CD4-positive, alpha-beta T cell treated with Interleukin-4 for 1 hour (primary cell): ENCODE data around the gene MUC16.
"Not testable (repeated sequence)": the region's sequence is repeated elsewhere in the genome, so short reads cannot be mapped to it uniquely, and the experiment has no call there.

ENCODE experiments used
- DNase-seq, 2 donors: peaks; one replicate each; pipeline ENCODE4 v3.0.0-alpha.2; 2020 to 2022

Gene MUC16

DNA sequence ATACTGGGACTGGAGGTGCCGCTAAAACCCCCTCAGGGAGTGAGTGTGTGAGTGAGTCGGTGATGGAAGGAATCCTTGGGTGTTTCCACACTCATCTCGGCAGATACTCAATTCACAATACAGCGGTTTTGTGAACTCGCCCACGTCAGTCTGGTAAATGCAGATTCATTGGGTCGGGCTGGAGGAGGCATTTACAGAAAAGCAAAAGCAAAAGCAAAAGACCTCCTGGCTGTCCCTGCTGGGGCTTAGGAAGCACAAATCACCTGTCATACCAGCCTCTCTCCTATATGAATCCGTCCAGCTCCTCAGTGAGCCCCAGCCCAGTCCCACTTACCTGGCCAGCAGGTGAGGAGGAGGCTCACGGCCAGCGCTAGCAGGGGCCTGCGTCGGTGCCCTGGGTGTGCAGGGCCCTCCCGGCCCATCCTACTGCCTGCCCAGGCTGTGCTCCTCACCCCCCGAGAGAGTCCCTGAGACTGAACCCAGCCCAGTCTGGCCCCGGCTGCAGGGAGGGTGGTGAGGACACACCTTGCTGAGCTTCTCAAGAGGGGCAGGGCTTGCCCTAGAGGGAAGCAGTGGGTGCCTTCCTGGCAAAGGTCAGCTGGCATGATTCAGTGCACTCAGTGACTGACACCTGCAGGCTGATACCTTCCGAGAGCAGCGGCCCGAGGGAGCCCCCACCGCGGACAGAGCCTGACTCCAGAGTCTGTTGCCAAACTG, at the start of gene MUC16:
Gene MUC16 (minus strand): TSS at position 475 of the 717 bp plus-strand sequence.
- peak in 1 of 2 donors; percentile 11 for DNase-seq

DNA sequence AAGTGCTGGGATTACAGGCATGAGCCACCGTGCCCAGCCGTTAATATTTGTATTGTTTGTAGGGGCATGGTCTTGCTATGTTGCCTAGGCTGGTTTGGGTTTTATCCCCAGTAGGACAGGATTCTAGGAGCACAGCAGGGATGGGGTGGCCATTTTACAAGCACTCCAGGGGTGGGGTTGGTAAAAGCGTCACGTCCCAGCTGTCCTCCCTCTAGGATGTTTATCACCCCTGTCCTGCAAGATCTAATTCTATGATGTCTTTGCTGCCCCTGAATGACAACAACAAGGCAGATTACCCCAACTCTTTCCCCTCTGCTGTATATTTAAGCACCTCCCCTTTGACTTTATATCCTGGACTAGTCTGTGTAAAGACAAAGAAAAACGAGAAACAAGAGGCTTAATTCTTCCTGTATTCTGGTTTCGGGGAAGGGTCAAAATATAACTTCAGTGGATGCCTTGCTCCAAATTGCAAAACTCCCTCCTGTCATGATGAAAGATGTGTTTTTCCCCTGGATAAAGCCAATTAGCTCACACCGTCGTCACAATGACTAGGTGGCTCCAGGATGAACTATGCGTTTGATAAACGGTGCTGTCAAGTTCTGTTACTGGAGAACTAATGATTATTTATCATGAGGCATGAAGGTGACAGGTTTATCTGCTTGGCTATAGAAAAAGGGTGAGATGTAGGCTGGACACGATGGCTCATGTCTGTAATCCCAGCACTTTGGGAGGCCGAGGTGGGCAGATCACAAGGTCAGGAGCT, 48.9 kb upstream of the MUC16 start:
- DNase-seq, result no peak

DNA sequence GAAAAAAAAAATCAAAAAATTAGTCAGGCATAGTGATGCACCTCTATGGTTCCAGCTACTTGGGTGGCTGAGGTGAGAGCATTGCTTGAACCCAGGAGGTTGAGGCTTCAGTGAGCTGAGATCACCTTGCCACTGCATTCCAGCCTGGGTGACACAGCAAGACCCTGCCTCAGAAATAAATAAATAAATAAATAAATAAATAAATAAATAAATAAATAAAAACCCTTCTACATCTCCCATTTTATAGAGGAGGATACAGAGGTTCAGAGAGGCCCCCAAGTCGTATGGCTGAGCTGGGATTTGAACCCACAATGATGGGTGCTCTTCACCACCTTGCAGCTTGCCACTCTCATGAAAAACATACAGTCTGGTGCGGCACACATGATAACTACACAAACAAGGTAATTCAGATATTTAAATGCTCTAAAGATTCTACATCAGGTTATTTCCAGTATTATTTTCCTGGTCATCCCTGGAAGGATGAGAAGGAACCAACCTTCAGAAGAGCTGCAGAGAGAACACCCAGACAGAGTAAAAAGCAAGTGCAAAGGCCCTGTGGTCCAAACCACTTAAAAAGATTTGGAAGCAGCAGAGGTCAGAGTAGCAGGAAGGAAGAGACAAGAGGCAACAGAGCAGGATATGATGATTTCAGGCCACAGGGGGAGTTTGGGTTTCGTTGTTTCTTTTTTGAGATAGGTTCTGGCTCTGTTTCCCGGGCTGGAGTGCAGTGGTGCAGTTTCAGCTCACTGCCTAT, 47.5 kb upstream of the MUC16 start:
- no peak for DNase-seq

DNA sequence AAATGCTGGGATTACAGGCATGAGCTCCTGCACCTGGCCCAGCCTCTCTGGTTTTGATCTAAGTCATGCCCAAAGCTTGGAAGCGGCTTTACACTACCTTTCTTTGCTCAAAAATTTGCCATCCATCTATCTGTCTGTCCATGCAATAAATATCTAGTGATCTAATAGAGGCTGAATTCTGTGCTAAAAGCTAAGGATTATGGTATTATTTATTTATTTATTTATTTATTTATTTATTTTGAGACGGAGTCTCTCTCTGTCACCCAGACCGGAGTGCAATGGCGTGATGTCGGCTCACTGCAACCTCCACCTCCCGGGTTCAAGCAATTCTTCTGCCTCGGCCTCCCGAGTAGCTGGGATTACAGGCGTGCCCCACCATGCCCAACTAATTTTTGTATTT, 45.9 kb upstream of the MUC16 start:
- DNase-seq, result not testable (repeated sequence)

DNA sequence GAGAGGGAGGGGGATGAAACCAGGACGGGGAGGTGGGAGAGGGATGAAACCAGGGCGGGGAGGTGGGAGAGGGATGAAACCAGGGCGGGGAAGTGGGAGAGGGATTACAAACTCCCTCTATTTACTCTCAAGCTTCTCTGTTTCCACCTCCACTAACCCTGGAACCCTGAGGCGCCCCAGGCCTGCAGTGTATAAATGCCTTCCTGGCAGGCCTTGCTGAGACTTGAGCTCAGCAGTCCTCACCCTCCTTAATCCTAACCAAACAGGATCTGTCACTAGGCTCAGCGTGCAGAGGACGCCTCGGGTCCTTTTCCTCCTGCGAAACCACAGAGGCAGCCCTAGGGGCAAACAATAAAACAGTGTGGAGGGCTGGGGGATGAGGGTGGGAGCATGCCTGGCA, 44.6 kb upstream of the MUC16 start:
- DNase-seq, result no peak

DNA sequence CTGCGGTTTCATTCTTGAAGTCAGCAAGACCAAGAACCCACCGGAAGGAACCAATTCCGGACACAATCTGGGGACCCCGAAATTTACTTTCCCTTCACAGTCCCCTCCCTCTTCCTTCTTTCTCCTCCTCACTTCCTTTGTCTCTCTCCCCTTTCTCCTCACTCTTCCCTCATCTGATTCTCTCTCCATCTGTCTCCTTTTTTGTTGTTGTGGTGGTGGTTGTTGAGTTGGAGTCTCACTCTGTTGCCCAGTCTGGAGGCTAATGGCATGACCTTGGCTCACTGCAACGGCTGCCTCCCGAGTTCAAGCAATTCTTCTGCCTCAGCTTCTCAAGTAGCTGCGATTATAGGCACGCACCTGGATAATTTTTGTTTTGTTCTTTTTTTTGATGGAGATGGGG, 44.0 kb upstream of the MUC16 start:
- no peak for DNase-seq

DNA sequence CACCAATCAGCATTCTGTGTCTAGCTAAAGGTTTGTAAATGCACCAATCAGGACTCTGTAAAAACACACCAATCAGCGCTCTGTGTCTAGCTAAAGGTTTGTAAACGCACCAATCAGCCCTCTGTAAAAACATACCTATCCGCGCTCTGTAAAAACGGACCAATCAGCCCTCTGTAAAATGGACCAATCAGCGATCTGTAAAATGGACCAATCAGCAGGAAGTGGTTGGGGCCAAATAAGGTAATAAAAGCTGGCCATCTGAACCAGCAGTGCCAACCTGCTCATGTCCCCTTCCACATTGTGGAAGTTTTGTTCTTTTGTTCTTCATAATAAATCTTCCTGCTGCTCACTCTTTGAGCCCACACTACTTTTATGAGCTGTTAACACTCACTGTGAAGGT, 43.5 kb upstream of the MUC16 start:
- not testable (repeated sequence) for DNase-seq

DNA sequence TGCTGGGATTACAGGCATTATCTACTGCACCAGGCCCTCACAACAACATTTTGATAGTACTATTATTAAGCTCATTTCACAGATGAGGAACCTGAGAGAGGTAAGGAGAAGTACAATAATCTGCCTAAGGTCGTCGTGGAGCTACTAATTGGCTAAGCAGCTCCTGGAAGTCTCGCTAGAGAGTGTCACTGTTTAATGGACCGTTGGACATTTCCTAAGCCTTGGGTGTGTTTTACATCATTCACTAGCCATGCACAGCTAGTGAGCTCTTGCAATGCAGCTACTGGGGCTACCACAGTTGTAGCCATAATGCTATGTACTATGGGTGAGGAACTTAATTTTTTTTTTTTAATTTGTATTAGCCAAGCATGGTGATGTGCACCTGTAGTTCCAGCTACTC, 42.7 kb upstream of the MUC16 start:
- DNase-seq, result no peak

DNA sequence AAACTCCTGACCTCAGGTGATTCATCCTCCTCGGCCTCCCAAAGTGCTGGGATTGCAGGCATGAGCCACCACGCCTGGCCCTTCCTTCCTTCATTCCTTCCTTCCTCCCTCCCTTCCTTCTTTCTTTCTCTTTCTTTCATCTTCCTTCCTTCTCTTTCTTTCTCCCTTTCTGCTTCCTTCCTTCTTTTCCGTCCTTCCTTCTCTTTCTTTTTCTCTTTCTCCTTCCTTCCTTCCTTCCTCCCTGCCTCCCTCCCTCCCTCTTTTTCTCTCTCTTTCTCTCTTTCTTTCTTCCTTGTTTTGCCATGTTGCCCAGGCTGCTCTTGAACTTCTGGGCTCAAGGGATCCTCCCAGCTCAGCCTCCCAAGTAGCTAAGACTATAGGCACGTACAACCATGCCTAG, 36.5 kb upstream of the MUC16 start:
- no peak for DNase-seq

DNA sequence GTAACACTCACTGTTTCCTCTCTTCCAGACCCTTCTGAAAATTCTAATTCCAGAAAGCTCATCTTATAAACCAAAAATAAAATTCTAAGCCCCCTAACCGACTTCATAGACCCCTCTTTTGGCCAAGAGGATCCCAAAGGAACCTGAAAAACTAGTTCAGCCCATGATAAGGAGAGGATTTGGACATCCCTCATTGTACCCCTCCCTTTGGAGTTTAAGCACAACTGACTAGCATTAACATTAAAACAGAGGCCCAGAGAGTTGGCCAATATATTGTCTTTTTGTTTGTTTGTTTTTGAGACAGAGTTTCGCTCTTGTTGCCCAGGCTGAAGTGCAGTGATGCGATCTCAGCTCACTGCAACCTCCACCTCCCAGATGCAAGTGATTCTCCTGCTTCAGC, 34.2 kb upstream of the MUC16 start:
- DNase-seq, result no peak

DNA sequence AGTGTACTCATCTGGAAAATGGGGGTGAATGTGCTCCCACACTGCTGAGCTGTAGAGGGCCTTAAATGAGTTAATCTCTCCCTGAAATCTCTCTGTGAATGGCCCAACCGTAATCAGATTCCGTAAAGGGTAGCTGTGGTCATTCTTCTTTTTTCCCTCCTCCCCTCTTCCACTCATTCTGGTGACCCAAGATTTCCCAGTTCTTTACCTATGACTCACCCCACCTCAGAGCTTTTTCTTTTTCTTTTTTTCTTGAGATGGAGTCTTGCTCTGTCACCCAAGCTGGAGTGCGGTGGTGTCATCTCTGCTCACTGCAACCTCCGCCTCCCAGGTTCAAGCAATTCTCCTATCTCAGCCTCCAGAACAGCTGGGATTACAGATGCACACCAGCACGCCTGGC, 33.3 kb upstream of the MUC16 start:
- no peak for DNase-seq

DNA sequence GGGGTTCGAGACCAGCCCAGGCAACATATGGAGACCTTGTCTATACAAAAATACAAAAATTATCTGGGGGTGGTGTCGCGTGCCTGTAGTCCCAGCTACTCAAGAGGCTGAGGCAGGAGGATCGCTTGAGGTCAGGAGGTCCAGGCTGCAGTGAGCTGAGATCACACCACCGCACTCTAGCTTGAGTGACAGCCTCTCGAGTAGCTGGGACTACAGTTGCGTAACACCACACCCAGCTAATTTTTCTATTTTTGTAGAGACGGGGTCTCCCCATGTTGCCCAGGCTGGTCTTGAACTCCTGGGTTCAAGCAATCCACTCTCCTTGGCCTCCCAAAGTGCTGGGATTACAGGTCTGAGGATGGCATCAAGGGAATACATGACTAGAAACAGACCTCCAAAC, 30.8 kb upstream of the MUC16 start:
- DNase-seq, result no peak

DNA sequence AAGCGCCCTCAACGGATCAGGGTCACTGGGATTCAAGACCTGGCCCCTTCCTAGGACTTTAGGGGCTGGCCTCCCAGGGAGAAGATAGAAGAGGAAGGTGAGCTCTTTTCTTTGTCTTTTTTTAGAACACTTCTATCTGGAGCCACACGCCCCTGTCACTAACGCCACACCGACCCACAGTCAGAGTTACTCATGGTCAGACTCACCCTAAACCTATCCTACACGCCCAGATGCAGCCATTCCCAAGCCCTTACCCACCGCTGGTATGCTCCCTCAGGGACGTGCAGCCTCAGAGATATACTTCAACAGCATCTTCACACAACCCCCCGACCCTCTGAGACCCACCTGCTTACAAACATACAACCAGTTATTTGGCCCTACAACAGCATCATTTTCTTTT, 29.9 kb upstream of the MUC16 start:
- no peak for DNase-seq

DNA sequence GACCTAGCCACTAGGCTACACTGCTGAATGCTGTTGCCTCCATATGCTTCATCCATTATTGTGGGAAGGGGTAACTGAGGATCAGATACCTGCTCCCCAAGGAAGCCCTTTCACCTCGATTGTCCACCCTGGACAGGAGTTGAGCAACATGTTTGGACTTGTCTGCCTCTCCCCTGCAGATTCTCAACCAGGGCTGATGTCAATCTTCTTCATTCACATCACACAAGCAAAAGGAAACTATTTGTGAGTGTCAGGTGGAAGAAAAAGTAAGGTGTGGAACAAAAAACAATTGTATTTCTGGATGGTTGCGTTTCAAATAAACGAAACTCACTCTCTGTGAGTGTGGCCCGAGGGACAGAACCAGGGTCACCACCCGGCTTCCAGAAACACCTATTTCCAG, 29.5 kb upstream of the MUC16 start:
- DNase-seq, result no peak

DNA sequence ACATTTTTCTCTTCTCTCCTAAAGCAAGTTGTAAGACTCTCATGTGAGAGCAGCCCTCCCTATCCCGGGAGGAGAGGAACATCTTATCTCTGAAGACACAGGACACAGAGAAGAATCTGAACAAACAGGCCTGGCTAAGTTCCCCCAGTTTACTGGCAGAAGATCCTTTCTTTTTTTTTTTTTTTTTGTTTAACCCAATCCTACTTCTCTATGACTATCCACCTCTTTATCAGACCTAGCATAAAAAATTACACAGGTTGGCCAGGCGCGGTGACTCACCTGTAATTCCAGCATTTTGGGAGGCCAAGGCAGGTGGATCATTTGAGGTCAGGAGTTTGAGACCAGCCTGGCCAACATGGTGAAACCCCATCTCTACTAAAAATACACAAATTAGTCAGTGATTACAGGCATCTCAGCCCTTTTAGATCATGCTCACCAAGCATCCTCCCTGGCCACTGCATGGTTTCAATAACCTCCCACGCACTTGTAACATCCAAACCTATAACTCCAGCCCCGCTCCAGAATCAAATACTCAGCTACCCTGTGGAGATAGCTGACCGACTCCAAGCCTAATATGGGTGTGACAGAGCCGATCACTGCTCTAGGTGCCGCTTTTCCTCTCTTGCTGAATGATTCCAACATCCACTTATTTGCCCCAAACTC, 27.3 kb upstream of the MUC16 start:
- DNase-seq, result no peak

DNA sequence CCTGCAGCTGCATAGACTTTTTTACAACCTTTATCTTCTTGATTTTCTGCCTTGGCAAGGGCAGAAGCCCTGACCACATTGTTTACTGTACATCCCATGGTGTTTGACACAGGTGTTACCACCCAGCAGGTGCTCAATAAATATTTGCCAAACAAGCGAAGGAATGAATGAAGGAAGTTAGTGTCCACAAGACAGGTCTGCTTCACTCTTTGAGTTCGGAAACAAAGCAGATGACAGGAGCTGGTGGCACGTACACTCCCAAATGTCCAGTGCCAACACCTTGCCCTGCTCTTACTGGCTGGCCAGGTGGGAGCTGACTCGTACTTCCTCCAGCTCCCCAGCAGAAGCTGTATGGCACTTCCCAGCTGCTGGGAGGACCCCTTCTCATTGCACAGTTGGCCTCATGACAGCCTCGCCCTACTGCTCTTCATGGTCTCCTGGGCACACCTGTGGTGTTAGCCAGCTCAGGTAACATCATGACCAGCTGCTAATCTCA, 22.0 kb upstream of the MUC16 start:
- no peak for DNase-seq

DNA sequence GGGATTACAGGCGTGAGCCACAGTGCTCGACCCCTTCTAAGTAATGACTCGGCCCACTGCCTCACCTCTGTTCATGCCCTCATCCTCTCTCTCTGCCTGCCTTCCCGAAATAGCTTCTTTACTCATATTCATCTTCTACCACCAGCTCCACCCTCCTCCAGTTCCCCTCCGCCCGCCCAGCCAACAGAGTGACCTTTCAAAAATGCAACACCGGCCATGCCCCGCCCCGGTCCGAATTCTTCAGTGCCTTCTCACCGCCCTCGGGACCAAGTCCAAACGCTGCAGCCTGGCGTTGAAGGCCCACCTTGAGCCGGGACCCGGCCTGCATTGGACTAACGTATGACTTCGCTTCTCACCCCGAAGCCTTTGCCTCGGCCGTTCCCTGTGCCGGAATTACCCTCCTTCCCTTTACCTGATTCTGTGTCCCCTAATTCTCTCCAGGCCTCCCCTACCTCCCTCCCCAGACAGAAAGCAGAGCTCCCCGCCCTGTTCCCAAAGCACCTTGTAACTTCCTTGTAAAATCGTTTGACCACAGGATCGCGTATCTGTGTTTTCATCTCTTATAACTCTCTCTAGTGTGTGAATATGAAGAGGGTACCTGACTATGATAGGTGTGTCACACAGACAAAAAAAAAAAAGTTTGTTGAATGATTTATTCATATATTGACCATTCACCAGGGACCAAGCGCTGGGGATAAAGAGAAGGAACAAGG, 8.1 kb upstream of the MUC16 start:
- DNase-seq, result no peak

DNA sequence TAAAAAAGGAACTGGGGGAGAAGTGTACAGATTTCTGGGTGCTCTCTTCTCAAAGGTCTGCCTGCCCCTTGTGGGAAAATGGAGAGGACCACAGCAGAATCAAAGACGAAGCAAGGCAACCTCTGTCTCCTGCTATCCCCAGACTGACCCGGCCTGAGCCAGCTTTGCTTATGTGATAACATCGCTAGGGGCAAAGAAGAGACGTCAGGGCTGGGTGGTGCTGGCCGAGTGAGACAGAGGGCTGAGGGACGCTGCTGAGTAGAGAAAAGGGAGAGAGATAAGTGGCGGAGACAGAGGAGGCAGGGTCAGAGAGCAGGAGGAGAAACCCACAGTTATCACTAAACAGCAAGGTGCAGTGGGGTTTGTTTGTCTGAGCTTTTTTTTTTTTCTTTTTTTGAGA, 4.6 kb upstream of the MUC16 start:
- no peak for DNase-seq

DNA sequence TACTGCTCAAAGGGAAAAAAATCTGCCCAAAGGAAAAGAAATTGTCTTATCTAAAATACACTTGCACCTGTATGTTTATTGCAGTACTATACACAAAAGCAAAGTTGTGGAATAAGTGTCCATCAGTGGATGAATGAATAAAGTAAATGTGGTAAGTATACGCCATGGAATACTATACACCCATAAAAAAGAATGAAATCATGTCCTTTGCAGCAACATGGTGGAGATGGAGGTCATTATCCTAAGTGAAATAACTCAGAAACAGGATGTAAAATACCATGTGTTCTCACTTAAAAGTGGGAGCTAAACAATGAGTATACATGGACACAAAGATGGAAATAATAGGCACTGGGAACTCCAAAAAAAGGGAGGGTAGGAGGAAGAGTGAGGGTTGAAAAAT, 3.8 kb upstream of the MUC16 start:
- DNase-seq, result no peak

DNA sequence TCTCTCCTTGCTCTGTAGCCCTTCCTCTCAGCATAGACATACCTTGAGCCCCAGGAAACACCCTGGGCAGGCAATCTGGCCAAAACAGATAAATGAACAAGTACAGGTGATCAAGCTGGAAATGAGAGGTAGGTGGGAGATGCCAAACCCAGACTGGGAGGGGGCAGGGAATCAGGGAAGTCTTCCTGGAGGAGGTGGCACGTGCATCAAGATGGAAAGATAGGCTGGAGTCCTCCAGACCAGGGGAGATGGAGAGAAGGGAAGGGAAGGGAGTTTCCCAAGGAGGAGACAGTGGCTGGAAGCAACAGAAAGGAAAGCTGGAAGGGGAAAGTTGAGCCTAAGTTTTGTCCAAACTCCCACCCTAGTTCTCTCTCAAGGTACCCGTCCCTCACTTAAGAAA, 1.7 kb upstream of the MUC16 start:
- DNase-seq, result no peak

DNA sequence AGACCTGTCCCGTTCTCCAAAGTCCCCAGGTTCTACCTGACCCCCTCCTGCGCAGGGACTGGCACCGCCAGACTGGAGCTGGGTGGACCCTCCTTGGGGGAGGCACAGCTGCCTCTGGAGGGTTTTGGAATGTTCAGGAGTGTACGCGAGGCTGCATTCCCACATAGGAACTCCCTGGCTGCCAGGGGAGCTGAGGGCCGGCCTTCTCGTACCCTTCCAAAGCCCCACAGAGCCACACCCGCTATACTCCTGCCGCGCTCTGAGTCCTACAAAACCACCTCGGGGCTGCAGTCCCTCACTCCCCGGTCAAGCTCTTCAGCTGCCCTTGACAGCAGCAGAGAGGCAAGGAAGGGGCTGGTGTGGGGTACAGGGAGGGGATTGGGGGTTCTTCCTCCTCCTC, 484 bp upstream of the MUC16 start:
- no peak for DNase-seq

DNA sequence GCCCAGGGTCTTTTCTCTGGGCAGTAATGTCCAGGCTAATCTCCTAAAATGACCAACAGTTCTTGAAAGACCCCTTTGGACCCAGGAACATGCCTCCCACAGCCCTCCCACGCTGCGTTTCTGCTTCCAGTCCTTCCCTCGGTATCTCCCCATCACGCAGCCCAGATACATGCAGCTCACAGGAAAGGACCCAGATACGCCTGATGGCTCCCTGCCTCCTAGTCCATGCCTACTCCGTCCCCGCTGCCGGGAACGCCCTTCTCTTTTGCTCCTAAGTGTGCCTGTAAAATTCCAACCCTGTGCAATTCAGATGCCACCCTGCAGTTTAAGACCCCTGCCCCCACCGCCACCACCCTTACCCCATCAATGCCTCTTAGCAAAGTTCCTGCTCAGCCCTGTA, 778 bp downstream of the MUC16 start:
- no peak for DNase-seq

DNA sequence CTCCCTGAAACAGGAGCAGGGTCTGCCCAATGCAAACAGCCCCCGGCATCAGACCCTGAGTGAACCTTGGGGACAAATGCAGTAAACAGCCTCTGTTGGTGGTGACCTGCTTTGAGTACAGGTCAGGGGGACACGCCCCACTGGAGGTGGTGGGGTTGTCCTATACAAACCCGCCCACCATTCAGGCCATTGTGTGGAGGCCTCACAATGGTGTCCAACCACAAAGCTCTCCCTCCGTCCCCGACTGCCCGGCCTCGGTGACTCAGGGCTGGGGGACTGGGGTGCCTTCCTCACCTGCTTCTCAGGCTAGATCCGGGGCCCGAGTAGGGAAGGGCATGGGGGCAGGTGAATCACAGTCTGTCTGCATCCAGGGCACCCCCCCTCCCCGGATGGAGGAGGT, 1.5 kb downstream of the MUC16 start:
- DNase-seq, result no peak
